ENCODE data around the gene TBC1D5. TPM values are rescaled to one million over a fixed set of nuclear protein-coding genes. Genes with fewer than 3 reads are reported as not detected.
"Not testable (repeated sequence)": the region's sequence is repeated elsewhere in the genome, so short reads cannot be mapped to it uniquely, and the experiment has no call there.

TBC1D5 gene
- total RNA-seq, 1 experiment from 2014 or later: 181 TPM

GRCh38 chr3:17774180-17774910 is 31.9 kb upstream of the TBC1D5 start:
- H3K27ac ChIP-seq (ENCODE audit: low read length); H3K79me2 ChIP-seq (ENCODE audit: low read length); H2AFZ ChIP-seq (ENCODE audit: low read length); H3K4me1 ChIP-seq (ENCODE audit: low read length); H3K9ac ChIP-seq (ENCODE audit: low read length); DNase-seq; H3K9me3 ChIP-seq (ENCODE audit: low read length); H3K27me3 ChIP-seq (ENCODE audit: low read length); H3K4me3 ChIP-seq (ENCODE audit: low read length); H3K9me2 ChIP-seq (replicated peaks; ENCODE audit: insufficient read depth, low read length); H3K4me2 ChIP-seq (ENCODE audit: low read depth, low read length, poor library complexity, severe bottlenecking); H4K20me1 ChIP-seq (ENCODE audit: insufficient read depth, low read depth, low read length); H3K36me3 ChIP-seq (ENCODE audit: insufficient read depth, low read length): not testable (repeated sequence)

- Histone ChIP-seq H3K27me3 (ENCODE audit: low read length) (no peaks in the 10 kb centered on the region), H2AFZ (ENCODE audit: low read length) (no peak overlapping the region), H3K9me2 (replicated peaks; ENCODE audit: insufficient read depth, low read length) (no peaks in the 10 kb centered on the region), H4K20me1 (ENCODE audit: insufficient read depth, low read depth, low read length) (no peaks in the 10 kb centered on the region), H3K9me3 (ENCODE audit: low read length) (no peaks in the 10 kb centered on the region), H3K4me2 (ENCODE audit: low read depth, low read length, poor library complexity, severe bottlenecking) (no peak overlapping the region), H3K79me2 (ENCODE audit: low read length) (no peaks in the 10 kb centered on the region), H3K4me3 (ENCODE audit: low read length) (no peak overlapping the region), H3K36me3 (ENCODE audit: insufficient read depth, low read length) (no peaks in the 10 kb centered on the region), H3K9ac (ENCODE audit: low read length) (no peak overlapping the region), H3K27ac (ENCODE audit: low read length) (no peak overlapping the region), H3K4me1 (ENCODE audit: low read length) (no peaks in the 10 kb centered on the region)
- DNase-seq: no peak
Measured at GRCh38 chr3:17772556-17772955, 30.1 kb upstream of the TBC1D5 start.

- no peaks in the 10 kb centered on the region for H3K9me3 ChIP-seq (ENCODE audit: low read length)
- no peaks in the 10 kb centered on the region for H3K27me3 ChIP-seq (ENCODE audit: low read length)
- peaks cover 5% of the 10 kb centered on the region for H3K4me1 ChIP-seq (ENCODE audit: low read length)
- no peak for DNase-seq
- H3K9ac ChIP-seq (ENCODE audit: low read length): no peak overlapping the region
- no peaks in the 10 kb centered on the region for H4K20me1 ChIP-seq (ENCODE audit: insufficient read depth, low read depth, low read length)
- H3K9me2 ChIP-seq (replicated peaks; ENCODE audit: insufficient read depth, low read length): no peaks in the 10 kb centered on the region
- no peaks in the 10 kb centered on the region for H3K36me3 ChIP-seq (ENCODE audit: insufficient read depth, low read length)
- no peak overlapping the region for H2AFZ ChIP-seq (ENCODE audit: low read length)
- H3K4me2 ChIP-seq (ENCODE audit: low read depth, low read length, poor library complexity, severe bottlenecking): no peak overlapping the region
- H3K79me2 ChIP-seq (ENCODE audit: low read length): no peaks in the 10 kb centered on the region
- no peak overlapping the region for H3K4me3 ChIP-seq (ENCODE audit: low read length)
- no peak overlapping the region for H3K27ac ChIP-seq (ENCODE audit: low read length)
Measured at GRCh38 chr3:17771177-17772017, 29.0 kb upstream of the TBC1D5 start.

GRCh38 chr3:17770682-17771081 is 28.3 kb upstream of the TBC1D5 start:
- no peaks in the 10 kb centered on the region for H3K9me2 ChIP-seq (replicated peaks; ENCODE audit: insufficient read depth, low read length)

GRCh38 chr3:17765819-17766472 is 23.5 kb upstream of the TBC1D5 start:
- Histone ChIP-seq H3K9ac (ENCODE audit: low read length) (no peak overlapping the region; the same call in 1 of the 2 replicates), H3K27me3 (ENCODE audit: low read length) (no peaks in the 10 kb centered on the region), H3K4me3 (ENCODE audit: low read length) (peak overlapping the region; percentile 15; the same call in 1 of the 2 replicates), H2AFZ (ENCODE audit: low read length) (peak overlapping the region; percentile 18), H3K27ac (ENCODE audit: low read length) (peak overlapping the region; percentile 28; the same call in 1 of the 2 replicates), H3K9me3 (ENCODE audit: low read length) (no peaks in the 10 kb centered on the region), H3K4me1 (ENCODE audit: low read length) (peaks cover 19% of the 10 kb centered on the region), H4K20me1 (ENCODE audit: insufficient read depth, low read depth, low read length) (no peaks in the 10 kb centered on the region), H3K36me3 (ENCODE audit: insufficient read depth, low read length) (no peaks in the 10 kb centered on the region), H3K9me2 (replicated peaks; ENCODE audit: insufficient read depth, low read length) (no peaks in the 10 kb centered on the region), H3K79me2 (ENCODE audit: low read length) (no peaks in the 10 kb centered on the region), H3K4me2 (ENCODE audit: low read depth, low read length, poor library complexity, severe bottlenecking) (peak overlapping the region; percentile 54)
- peak; percentile 83 for DNase-seq

More at GRCh38 chr3:17770682-17771081, 28.3 kb upstream of the TBC1D5 start:
- H3K4me3 ChIP-seq (ENCODE audit: low read length): no peak overlapping the region
- no peaks in the 10 kb centered on the region for H3K79me2 ChIP-seq (ENCODE audit: low read length)
- H3K9me3 ChIP-seq (ENCODE audit: low read length): no peaks in the 10 kb centered on the region
- no peak overlapping the region for H3K9ac ChIP-seq (ENCODE audit: low read length)
- no peaks in the 10 kb centered on the region for H3K36me3 ChIP-seq (ENCODE audit: insufficient read depth, low read length)
- H4K20me1 ChIP-seq (ENCODE audit: insufficient read depth, low read depth, low read length): no peaks in the 10 kb centered on the region
- H2AFZ ChIP-seq (ENCODE audit: low read length): no peak overlapping the region
- no peaks in the 10 kb centered on the region for H3K27me3 ChIP-seq (ENCODE audit: low read length)
- peaks cover 12% of the 10 kb centered on the region for H3K4me1 ChIP-seq (ENCODE audit: low read length)
- no peak overlapping the region for H3K27ac ChIP-seq (ENCODE audit: low read length)
- H3K4me2 ChIP-seq (ENCODE audit: low read depth, low read length, poor library complexity, severe bottlenecking): no peak overlapping the region
- no peak for DNase-seq

- no peaks in the 10 kb centered on the region for H3K9me3 ChIP-seq (ENCODE audit: low read length)
- H3K4me1 ChIP-seq (ENCODE audit: low read length): peaks cover 16% of the 10 kb centered on the region
- H3K27ac ChIP-seq (ENCODE audit: low read length): no peak overlapping the region
- H3K4me3 ChIP-seq (ENCODE audit: low read length): no peak overlapping the region
- no peaks in the 10 kb centered on the region for H3K79me2 ChIP-seq (ENCODE audit: low read length)
- H4K20me1 ChIP-seq (ENCODE audit: insufficient read depth, low read depth, low read length): no peaks in the 10 kb centered on the region
- H2AFZ ChIP-seq (ENCODE audit: low read length): no peak overlapping the region
- no peaks in the 10 kb centered on the region for H3K9me2 ChIP-seq (replicated peaks; ENCODE audit: insufficient read depth, low read length)
- no peak overlapping the region for H3K9ac ChIP-seq (ENCODE audit: low read length)
- no peak for DNase-seq
- H3K27me3 ChIP-seq (ENCODE audit: low read length): no peaks in the 10 kb centered on the region
- H3K36me3 ChIP-seq (ENCODE audit: insufficient read depth, low read length): no peaks in the 10 kb centered on the region
- no peak overlapping the region for H3K4me2 ChIP-seq (ENCODE audit: low read depth, low read length, poor library complexity, severe bottlenecking)
Measured at GRCh38 chr3:17761563-17761962, 19.1 kb upstream of the TBC1D5 start.

GRCh38 chr3:17759901-17760300 is 17.5 kb upstream of the TBC1D5 start:
- Histone ChIP-seq H3K9me3 (ENCODE audit: low read length) (no peaks in the 10 kb centered on the region), H3K9ac (ENCODE audit: low read length) (no peak overlapping the region), H3K36me3 (ENCODE audit: insufficient read depth, low read length) (no peaks in the 10 kb centered on the region), H3K27me3 (ENCODE audit: low read length) (no peaks in the 10 kb centered on the region), H3K4me2 (ENCODE audit: low read depth, low read length, poor library complexity, severe bottlenecking) (no peak overlapping the region), H3K4me3 (ENCODE audit: low read length) (no peak overlapping the region), H3K79me2 (ENCODE audit: low read length) (no peaks in the 10 kb centered on the region), H3K4me1 (ENCODE audit: low read length) (peaks cover 2% of the 10 kb centered on the region), H3K9me2 (replicated peaks; ENCODE audit: insufficient read depth, low read length) (no peaks in the 10 kb centered on the region), H3K27ac (ENCODE audit: low read length) (no peak overlapping the region), H4K20me1 (ENCODE audit: insufficient read depth, low read depth, low read length) (no peaks in the 10 kb centered on the region), H2AFZ (ENCODE audit: low read length) (no peak overlapping the region)
- DNase-seq: no peak

- Histone ChIP-seq H3K4me3 (ENCODE audit: low read length) (no peak overlapping the region), H3K9ac (ENCODE audit: low read length) (no peak overlapping the region), H3K9me2 (replicated peaks; ENCODE audit: insufficient read depth, low read length) (no peaks in the 10 kb centered on the region), H3K79me2 (ENCODE audit: low read length) (no peaks in the 10 kb centered on the region), H3K4me1 (ENCODE audit: low read length) (no peaks in the 10 kb centered on the region), H3K9me3 (ENCODE audit: low read length) (no peaks in the 10 kb centered on the region), H4K20me1 (ENCODE audit: insufficient read depth, low read depth, low read length) (no peaks in the 10 kb centered on the region), H3K36me3 (ENCODE audit: insufficient read depth, low read length) (no peaks in the 10 kb centered on the region), H3K27me3 (ENCODE audit: low read length) (no peaks in the 10 kb centered on the region), H3K27ac (ENCODE audit: low read length) (no peak overlapping the region), H2AFZ (ENCODE audit: low read length) (no peak overlapping the region), H3K4me2 (ENCODE audit: low read depth, low read length, poor library complexity, severe bottlenecking) (no peak overlapping the region)
- DNase-seq: no peak
Measured at GRCh38 chr3:17755836-17756235, 13.4 kb upstream of the TBC1D5 start.
